AG09309 (cell line): ENCODE results near the gene DOHH.
"Not testable (repeated sequence)": the region's sequence is repeated elsewhere in the genome, so short reads cannot be mapped to it uniquely, and the experiment has no call there.

Source experiments
- DNase-seq: peaks from one replicate; pipeline ENCODE4 v3.0.0-alpha.2; 2010; ENCODE audit warnings: low read depth
- H3K4me3 ChIP-seq: 2 replicates; pipeline ENCODE4 v1.5.1; 2011; ENCODE audit warnings: mild to moderate bottlenecking, low read depth, low read length, moderate library complexity; ENCODE audit not compliant: control insufficient read depth
- CTCF ChIP-seq: IDR thresholded peaks from 2 replicates; pipeline ENCODE4 v1.5.1; 2011; ENCODE audit warnings: mild to moderate bottlenecking, low read depth, low read length, inconsistent platforms; ENCODE audit not compliant: insufficient read depth, control insufficient read depth; ENCODE audit errors: missing control alignments

DOHH gene

GRCh38 chr19:3452171-3452941 is 48.1 kb downstream of the DOHH start:
- no peak for DNase-seq
- H3K4me3 ChIP-seq, result no peak overlapping the region
- no peak for TF ChIP-seq CTCF

GRCh38 chr19:3451451-3451866 is 49.0 kb downstream of the DOHH start:
- no peak overlapping the region for H3K4me3 ChIP-seq
- no peak for DNase-seq

GRCh38 chr19:3450796-3451411 is 49.6 kb downstream of the DOHH start:
- DNase-seq, result peak; percentile 98
- H3K4me3 ChIP-seq, result no peak overlapping the region
- TF ChIP-seq CTCF, result no peak

More at GRCh38 chr19:3451451-3451866, 49.0 kb downstream of the DOHH start:
- TF ChIP-seq CTCF, result no peak

GRCh38 chr19:3448616-3449334 is 51.7 kb downstream of the DOHH start:
- DNase-seq, result no peak
- no peak overlapping the region for H3K4me3 ChIP-seq
- no peak for TF ChIP-seq CTCF

GRCh38 chr19:3446657-3447056 is 53.8 kb downstream of the DOHH start:
- H3K4me3 ChIP-seq, DNase-seq: not testable (repeated sequence)

GRCh38 chr19:3444695-3445234 is 55.7 kb downstream of the DOHH start:
- H3K4me3 ChIP-seq, result no peak overlapping the region
- DNase-seq, result no peak
- TF ChIP-seq CTCF, result no peak
